HG02623 (cell line): ENCODE data around the gene CRLF1.

Source experiments
- ATAC-seq: cut with Tn5 transposase; IDR thresholded peaks from one replicate; pipeline ENCODE4 v1.9.1; 2021; ENCODE audit warnings: moderate library complexity; ENCODE audit not compliant: unreplicated experiment

The CRLF1 gene

DNA sequence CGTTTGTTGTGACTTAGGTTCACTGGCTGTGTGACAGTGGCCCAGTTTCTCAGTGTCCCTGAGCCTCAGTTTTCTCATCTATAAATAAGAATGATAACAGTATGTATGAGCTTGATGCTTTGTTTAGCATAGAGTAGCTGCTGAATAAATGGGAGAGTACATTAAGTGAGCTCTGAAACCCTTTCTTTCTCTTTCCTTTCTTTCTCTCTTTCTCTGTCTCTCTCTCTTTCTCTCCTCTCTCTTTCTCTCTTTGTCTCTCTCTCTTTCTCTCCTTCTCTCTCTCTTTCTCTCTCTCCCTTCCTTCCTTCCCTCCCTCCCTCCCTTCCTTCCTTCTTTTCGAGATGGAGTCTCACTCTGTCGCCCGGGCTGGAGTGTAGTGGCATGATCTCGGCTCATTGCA is 46.9 kb downstream of the CRLF1 start:
- no peak for ATAC-seq

GRCh38 chr19:18558604-18559003 is 48.0 kb downstream of the CRLF1 start:
- ATAC-seq: no peak

GRCh38 chr19:18558202-18558555 is 48.4 kb downstream of the CRLF1 start:
- ATAC-seq: no peak

GRCh38 chr19:18557411-18558201 is 49.0 kb downstream of the CRLF1 start, which contains the start of gene KXD1:
Gene KXD1, plus strand, starts transcription at chr19:18557870. Its CDS starts 4,187 bp downstream, at chr19:18562057.
- ATAC-seq: peak; percentile 91

- ATAC-seq: no peak
These were observed 55.0 kb downstream of the CRLF1 start for GRCh38 chr19:18551631-18552030.

DNA sequence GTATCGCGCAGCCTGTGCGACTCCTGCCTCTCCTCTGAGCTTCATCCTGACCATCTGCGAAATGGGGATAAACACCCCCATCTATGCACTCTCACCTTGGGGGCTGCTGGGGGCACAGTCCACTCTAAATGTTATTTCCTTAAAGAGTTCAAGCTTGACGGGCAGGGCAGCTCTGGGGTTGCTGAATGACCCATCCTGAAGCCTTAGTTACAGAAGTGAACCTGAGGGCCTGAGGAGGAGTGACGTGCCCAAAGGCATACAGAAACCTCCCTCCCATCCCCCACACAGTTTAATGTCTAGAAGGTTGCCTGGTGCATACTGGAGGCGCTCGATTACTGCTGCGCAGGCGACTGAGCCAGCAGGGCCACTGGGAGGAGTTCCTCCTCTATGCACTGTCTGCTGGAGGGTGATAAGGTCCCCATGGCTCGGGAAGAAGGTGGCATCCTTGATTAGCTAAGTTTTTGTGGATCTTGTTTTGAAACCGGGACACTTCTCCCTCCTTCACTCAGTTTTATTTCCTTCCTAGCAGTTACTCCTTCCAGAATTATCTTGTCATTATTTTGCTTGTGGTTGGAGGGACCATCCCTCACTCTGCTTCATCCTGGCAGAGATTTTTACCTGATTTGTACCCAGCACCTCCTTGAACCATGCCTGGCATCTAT is 62.7 kb downstream of the CRLF1 start:
- ATAC-seq: no peak
